NCI-H345 treated with DMSO at 0.1 percent for 48 hours (cell line): ENCODE results near the gene PPY.
"Not testable (repeated sequence)": the region's sequence is repeated elsewhere in the genome, so short reads cannot be mapped to it uniquely, and the experiment has no call there.

ENCODE experiments used
- DNase-seq: peaks from one replicate; lab custom pipeline; 2025; ENCODE audit not compliant: unreplicated experiment; lab: John Stamatoyannopoulos, UW

Gene PPY

GRCh38 chr17:43966276-43966675 is 24.0 kb upstream of the PPY start:
- DNase-seq: no peak

- DNase-seq: no peak
Measured at GRCh38 chr17:43962479-43962878, 20.2 kb upstream of the PPY start.

DNA sequence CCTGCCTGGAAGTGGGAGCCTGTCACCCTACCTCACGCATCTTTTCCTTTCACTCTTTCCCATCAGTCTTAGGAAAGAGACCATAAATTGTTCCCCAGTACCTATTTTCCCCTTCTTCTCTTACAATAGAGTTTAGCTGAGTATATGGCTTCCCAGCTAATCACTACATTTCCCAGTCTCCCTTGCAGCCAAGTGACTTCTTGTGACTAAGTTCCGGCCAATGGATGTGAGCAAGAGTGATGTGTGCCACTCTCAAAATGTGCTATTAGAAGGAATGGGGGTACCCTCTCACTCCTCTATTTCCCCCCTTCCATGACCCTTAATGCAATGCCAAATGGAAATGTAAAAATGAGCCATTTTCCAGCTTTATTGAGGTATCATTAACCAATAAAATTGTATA is 19.7 kb upstream of the PPY start:
- DNase-seq: no peak

- not testable (repeated sequence) for DNase-seq
Measured at GRCh38 chr17:43961292-43961691, 19.0 kb upstream of the PPY start.

- no peak for DNase-seq
Measured at GRCh38 chr17:43958748-43959352, 16.6 kb upstream of the PPY start.

DNA sequence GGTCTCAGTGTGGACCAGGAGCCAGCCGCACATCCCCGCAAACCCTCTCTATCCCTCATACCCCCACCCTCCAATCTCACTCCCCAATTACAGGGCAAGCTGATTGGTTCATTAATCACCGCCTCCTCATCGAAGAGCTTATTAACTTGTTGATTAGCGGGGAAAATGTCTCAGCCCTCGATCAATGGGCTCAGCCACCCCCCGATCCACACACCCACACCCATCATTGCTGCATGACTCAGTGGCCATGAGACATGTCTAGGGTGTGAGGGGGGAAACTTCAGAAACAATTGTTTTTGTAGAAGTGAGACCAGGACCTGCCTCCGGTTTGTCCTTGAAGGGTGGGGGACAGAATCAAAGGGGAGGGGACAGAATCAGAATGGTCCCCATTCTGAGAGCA is 13.9 kb upstream of the PPY start:
- no peak for DNase-seq

DNA sequence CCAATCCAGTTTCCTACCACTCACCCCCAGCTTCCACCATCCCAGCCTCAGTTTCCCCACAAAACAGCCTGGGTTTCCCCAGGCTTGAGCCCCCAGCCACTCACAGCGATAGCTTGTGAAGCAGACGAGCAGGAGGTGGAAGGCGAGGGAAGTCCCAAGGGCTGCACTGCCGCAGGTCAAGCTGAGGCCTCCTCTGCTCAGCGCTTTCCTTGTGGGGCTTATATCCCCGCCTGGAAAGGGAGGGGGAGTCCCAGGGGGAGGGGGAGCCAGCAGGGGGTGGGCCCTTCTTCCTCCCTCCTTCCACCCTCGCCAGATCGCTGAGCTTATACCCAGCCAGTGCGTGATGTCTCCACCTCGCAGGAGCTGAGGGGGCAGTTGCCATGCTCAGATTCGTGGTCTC is 11.5 kb upstream of the PPY start, which contains the start of gene PYY:
Gene PYY, minus strand, starts transcription at position 195 of the 400 bp plus-strand sequence. CDS start 457 bp downstream, outside the sequence.
- DNase-seq: no peak

DNA sequence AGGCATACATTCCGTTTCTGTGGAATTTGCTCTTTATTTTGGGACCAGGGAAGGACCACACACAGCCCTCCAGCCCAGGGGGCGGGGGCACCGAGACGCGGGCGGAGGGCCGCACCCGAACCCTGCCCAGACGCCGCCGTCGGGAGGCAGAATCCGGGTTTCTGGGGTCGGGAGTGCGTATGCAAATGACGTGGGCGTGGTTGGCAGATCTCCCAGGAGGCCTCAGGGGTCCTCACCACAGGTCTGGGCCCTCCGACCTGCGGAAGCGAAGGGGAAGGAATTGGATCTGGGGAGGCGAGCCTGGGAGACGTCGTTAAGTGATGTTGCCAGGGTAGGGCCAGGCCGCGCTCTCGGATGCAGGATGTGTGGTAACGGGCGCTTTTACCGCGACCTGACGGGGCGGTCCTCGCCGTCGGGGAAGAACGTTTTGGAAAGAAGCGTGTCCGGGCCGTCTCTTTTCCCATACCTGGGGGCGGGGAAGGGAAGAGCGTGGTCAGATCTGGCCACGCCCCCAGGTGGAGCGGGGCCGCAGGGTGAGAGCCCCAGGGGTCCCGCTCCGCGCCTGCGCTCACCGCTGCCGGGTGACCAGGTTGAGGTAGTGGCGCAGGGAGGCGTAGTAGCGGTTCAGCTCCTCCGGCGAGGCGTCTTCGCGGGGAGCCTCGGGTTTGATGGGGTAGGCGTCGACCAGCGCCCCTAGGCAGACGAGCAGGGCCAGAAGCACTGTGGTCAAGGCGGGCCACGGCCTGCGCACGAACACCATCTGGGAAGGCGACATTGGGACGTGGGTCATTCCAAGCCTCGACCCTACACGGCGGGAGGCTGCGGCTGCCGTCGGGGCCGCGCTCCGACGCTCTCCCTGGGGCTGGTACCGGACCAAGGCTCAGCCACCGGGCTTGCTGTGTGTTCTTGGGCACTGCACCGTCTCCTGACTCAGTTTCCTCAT is 10.7 kb upstream of the PPY start:
- peak; percentile 8 for DNase-seq

- no peak for DNase-seq
Measured at GRCh38 chr17:43952351-43952723, 10.1 kb upstream of the PPY start.

GRCh38 chr17:43951750-43952149 is 9.5 kb upstream of the PPY start:
- no peak for DNase-seq

- DNase-seq: no peak
Measured at GRCh38 chr17:43950554-43950953, 8.3 kb upstream of the PPY start.

- no peak for DNase-seq
Measured at GRCh38 chr17:43949781-43950180, 7.5 kb upstream of the PPY start.

DNA sequence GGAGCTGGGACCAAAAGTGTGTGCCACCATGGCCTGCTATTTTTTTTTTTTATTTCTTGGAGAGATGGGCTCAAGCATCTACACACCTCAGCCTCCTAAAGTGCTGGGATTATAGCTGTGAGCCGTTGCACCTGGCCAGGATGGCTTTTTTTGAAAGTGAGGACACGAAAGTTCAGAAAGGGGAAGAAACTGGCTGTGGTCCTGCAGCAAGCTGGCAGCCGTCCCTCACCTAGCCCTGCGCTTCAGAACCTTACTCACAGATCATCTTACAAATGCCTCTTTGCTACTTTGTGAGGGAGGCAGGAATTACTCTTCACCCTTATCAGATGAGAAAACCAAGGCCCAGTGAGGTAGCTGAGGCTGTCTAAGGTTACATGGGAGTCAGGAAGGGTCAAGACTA is 4.5 kb upstream of the PPY start:
- DNase-seq: no peak

GRCh38 chr17:43945074-43945829 is 3.0 kb upstream of the PPY start:
- DNase-seq: no peak

DNA sequence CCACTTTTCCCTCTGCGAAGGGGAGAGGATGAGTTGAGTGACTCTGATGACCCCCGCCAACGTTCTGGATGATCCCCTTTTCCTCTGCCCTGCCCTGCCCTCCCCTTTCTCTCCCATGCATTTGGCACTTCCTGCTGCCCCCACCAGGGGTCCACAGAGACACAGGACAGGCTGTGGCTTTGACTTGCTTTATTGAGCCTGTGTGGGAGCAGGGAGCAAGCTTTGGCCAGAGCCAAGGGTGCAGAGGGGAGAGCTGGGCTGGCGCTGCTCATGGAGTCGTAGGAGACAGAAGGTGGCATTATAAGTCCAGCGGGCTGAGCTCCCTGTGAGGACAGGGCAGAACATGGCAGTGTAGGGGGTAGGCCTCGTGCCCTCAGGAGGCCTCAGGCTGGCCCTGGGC is 1.6 kb downstream of the PPY start:
- DNase-seq: no peak

DNA sequence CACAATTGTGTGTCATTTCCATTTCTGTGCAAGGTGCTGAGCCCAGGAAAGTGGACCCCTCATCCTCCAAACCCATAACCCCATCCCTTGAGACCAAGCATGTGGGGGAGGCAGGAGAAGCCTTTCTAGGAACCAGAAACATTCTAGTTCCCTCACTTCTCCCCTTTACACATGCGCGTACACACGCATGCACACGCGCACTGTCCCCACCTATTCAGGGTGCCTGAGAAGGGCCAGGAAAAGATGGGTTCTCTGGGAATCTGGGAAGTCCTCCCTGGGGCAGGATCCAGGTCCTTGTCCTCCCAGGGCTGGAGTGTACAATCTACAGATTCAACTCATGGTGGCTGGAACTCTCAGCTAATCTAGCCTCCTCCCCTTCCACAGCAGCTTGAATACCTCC is 2.4 kb downstream of the PPY start:
- no peak for DNase-seq

DNA sequence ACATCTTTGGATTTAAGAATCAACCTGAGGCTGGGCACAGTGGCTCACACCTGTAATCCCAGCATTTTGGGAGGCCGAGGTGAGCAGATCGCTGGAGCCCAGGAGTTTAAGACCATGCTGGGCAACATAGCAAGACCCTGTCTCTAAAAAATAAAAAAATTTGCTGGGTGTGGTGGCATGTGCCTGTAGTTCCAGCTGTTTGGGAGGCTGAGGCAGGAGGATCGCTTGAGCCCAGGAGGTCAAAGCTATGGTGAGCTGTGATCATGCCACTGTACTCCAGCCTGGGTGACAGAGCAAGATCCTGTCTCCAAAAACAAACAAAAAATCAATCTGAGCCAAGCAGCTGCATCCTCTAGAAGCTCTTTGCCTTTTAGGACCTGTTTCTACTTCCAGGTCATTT is 2.8 kb downstream of the PPY start:
- DNase-seq: not testable (repeated sequence)

- no peak for DNase-seq
Measured at GRCh38 chr17:43938838-43939182, 3.5 kb downstream of the PPY start.

DNA sequence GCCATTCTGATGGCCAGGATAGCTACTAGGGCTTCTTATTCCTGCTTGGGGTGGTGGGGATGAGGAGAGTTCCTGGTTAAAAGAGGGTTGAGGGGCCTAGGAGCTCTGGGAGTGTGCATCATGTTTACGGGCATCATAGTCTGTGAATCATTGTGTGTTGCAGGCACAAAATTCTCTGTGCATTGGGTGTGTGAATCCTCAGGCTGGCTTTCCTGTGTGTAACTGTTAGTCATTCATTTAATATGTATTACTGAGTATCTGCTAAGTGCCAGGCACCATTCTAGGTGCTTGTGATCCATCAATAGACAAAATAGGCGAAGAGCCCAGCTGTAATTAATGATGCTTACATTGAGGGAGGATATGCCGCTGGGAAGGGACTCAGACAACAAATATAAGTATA is 5.8 kb downstream of the PPY start:
- DNase-seq: no peak

DNA sequence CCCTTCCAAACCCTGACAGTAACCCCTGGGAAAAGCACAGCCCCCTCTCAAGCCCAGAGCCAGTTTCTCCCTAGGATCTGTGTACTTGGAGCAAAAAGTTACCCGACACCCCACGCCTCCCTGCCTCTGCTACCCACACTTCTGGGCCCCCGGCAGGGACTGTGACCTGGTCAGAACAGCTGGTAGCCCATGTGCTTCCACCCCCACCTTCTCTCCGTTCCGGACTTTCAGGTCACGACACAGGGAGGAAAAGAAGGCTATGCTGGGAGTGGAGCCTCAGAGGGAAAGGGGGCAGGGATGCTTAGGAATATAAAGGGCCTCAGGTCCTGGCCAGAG is 6.4 kb downstream of the PPY start:
- DNase-seq: no peak

DNA sequence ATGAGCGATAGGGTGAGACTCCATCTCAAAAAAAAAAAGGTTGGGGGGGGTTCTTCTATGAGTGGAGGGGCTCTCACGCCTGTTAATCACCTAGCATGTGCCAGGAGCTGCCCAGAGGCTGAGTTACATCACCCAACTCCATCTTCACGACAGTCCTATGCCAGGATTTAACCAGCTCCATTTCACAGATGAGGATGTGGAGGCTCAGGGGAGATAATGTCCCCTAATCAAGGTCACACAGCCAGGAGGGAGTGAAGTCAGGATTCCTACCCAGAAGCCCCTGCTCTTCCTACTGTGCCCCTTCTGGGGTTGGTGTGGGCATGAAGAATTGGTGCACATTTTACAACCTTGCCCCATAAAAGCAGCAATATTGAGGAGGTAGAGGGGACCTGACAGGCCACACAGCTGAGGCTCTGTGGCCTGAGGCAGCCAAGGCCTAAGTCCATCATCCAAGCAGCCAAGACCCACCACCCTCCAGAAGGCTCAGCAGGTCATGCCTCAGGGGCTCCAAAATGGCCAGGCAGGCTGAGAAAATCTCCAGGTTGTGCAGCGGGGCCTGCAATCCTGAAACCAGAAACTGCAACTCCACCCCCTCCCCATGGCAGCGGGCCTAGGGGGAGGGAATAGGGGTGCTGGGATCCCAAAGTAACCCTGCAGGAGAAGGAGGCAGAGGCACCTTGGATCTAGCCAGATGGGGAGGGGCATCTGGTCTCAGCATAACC is 6.9 kb downstream of the PPY start:
- DNase-seq: no peak
